Superior temporal gyrus (tissue), 1 donor: ENCODE measurements around the gene GZMM.
"Not testable (repeated sequence)": the region's sequence is repeated elsewhere in the genome, so short reads cannot be mapped to it uniquely, and the experiment has no call there.

Experiments used
- DNase-seq: peaks from one replicate; pipeline ENCODE4 v3.0.0-alpha.2; 2016; ENCODE audit errors: extremely low spot score

Gene GZMM

DNA sequence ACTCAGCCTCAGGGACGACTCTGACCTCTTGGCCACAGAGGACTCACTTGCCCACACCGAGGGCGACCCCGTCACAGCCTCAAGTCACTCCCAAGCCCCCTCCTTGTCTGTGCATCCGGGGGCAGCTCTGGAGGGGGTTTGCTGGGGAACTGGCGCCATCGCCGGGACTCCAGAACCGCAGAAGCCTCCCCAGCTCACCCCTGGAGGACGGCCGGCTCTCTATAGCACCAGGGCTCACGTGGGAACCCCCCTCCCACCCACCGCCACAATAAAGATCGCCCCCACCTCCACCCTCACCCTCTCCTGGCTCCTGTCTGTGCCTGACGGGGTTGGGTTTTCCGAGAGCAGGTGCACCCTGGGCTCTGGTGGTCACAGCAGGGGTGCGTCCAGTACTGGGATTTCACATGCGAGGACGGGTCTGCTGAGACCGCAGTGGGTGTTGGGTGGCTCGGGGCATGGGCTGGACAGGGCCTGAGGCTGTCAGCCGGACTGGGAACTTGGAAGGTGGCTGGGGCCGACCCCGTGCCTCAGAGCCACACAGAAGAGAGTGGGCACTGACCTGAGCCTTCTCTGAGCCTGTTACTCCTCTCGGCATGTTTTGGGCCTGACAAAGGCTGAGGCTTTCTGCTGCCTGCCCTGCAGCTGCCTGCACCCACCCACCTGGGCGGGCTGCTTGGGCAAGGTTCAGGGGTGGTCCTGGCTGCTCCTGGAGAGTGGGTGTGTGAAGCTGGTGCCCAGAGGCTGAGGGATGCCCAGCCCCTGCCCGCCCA, 39.5 kb downstream of the GZMM start:
- no peak for DNase-seq

DNA sequence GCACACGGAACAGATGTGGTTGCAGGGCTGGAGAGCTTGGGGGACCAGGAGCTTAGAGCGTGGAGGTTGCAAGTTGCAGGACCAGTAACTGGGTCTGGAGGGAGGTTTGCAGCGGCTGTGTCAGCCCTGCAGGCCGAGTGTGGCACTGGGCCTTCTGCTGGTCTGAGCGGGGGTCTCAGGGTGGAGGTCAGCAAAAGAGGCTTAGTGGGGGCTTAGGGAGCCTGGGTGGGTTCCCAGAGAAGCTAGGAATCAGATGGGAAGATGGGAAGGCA, 40.1 kb downstream of the GZMM start:
- no peak for DNase-seq

DNA sequence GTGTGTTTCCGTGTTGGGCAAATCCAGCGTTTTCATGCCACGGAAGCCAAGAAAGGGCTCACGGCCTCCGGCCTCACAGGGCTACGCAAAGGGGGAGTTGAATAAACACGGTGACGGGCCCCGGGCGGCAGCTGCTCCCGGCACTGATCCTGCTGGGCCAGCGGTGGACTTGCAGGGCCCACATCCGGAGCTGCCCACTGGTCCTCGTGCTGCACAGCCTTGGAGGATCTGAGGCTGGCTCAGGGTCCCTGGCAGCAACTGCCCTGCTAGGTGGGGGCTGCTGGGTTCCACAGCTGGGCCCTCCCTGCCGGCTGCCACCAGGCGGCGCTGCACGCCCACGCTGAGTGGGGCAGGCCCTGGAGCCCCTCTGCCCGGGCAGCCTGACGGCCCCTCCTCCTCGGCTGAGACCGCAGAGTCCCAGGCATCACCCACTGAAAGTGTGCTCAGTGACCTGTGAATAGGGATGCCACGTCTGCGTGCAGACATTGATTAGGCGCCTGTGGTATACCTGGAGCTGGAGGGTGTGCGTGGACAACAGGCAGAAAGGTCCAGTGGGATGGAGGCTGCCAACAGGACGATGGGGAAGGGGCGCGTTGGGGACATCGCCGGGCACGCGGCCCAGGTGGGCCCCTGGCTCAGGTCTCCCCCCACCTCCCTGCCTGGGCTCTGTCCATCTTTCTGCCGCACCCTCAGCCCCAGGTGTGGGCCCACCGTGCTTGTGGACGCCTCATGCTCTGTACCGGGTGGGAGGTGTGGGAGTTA, 40.6 kb downstream of the GZMM start:
- DNase-seq: peak; percentile 58

DNA sequence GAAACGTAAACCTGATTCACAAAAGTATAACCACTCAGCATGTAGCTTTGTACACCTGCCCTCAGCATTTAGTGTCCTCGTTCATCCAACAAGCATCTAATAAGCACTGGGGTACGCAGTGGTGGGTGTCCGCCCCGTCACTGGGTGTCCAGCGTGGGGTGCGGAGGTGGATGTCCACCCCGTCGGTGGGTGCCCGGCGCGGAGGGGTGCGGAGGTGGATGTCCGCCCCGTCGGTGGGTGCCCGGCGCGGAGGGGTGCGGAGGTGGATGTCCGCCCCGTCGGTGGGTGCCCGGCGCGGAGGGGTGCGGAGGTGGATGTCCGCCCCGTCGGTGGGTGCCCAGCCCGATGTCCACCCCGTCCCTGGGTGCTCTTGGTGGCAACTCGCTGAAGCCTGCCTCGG, 41.3 kb downstream of the GZMM start:
- DNase-seq: not testable (repeated sequence)

DNA sequence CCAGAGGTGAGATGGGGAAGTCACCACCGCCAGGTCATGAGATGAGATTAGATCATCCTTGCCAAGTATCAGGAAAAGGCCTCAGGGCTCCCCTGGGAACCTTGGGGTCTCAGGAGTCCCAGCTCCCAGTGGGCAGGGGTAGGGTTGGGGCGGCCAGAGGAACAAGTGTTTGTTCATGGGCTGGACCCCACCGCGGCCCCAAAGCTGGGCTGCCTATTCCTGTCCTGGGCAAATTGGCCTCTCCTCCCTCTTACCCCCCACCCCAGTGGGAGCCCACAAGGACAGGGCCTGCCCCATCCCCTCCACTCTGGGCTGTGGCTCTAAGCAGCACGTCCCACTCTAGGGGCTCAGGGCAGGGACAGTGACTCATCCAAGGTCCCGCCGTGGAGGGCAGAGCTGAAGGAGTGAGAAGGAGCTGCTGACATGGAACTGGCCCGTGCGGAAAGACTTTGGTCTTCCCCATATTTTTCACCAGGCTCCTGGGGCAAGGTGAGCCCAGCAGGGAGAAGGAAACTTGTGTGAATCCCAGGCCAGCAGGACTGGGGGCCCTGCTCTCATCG, 41.8 kb downstream of the GZMM start:
- no peak for DNase-seq

DNA sequence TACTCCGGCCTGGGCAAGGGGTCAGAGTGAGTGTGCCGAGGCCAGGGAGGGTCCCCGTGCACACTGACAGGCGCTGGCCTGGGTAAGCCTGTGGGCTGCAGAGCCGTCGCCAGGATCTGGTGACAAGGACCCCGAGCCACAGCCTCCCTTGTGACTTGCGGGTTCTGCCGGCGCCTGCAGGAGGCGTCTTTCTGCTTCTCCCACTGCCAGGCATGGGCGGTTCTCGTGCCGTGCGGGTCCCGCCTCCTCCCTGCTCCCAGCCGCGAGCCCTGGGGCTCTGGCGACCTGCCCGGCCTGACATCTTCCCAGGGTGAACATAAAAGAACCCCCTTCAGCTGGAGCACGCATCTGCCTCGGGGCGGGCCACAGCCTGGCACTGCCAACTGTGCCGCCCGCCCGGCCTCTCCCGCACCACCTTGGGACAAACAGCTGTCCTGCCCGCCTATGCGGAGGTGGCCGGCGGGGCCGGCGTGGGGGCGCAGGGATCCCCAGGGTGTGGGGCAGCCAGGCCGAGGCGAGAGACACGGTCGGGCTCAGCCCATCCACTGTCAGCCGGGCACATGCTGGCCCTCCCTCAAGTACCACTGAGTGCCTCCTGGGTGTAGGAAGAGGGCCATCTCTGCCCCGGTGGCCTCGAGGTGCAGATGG, 44.4 kb downstream of the GZMM start:
- peak; percentile 89 for DNase-seq

DNA sequence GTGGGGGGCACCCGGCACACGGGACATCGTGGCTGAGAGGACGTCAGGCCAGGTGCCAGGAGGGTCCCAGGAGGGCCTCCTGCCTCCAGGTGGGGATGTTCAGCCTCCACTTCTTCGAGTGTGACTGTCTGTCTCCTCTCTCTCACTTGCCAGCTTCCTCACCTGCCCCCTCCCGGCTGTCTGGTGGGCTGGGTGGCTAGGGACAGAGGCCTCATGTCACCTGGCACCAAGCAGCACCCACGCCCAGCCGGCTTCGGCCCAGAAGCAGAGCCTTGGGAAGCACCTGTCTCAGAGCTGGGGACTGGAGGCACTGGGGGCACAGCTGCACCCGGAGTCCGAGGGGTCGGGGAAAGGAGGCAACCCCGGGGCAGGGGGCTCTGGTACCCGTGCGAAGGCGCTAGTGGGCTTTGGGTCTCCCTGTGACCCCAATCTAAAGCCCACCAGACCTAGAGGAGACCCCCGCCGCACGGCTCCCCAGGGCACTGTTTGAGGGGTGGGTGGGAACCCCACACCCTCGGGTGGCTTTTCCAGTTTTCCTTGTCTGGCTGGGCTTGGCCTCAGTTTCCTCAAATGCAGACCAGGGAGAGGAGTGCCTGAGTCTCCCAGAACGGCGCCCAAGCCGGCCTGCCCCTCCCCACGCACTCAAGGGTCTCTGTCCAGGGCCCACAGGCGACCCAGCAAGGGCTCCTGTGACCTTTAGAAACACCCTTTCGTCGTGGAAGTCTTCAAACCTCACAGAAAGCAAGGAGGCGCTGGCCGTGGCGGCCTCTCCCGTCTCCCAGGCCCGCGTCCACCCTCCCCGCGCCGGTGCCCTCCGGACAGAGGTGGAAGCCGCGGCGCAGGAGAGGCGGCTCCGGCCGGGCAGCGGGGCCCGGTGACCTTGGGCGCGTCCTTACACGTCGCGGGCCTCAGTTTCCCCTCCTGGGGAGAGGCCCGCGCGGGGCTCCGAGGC, 45.2 kb downstream of the GZMM start:
- DNase-seq: peak; percentile 29

DNA sequence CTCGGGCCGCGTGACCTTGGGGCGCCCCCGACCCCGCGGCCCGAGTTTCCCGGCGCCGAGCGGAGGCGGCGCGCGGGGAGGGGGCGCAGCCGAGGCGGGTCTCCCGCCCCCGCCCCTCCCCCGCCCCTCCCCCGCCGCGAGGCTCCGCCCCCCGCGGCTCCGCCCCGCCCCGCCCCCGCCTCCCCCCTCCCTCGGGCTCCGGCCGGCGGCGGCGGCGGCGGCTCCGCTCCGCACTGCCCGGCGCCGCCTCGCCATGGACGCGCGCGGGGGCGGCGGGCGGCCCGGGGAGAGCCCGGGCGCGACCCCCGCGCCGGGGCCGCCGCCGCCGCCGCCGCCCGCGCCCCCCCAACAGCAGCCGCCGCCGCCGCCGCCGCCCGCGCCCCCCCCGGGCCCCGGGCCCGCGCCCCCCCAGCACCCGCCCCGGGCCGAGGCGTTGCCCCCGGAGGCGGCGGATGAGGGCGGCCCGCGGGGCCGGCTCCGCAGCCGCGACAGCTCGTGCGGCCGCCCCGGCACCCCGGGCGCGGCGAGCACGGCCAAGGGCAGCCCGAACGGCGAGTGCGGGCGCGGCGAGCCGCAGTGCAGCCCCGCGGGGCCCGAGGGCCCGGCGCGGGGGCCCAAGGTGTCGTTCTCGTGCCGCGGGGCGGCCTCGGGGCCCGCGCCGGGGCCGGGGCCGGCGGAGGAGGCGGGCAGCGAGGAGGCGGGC, 46.0 kb downstream of the GZMM start, which contains the start of gene HCN2:
Gene HCN2 (plus strand): TSS at position 189 of the 703 bp plus-strand sequence. CDS start 65 bp downstream, at position 254.
- DNase-seq: no peak

DNA sequence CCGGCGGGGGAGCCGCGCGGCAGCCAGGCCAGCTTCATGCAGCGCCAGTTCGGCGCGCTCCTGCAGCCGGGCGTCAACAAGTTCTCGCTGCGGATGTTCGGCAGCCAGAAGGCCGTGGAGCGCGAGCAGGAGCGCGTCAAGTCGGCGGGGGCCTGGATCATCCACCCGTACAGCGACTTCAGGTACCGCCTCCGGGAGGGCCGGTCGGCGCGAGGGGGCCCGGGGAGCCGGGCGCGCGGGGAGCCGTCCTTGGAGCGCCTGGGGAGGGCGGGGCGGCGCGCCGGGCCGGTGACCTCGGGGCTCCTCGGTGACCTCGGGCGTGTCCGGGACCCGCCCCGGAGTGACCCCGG, 46.5 kb downstream of the GZMM start:
- no peak for DNase-seq

DNA sequence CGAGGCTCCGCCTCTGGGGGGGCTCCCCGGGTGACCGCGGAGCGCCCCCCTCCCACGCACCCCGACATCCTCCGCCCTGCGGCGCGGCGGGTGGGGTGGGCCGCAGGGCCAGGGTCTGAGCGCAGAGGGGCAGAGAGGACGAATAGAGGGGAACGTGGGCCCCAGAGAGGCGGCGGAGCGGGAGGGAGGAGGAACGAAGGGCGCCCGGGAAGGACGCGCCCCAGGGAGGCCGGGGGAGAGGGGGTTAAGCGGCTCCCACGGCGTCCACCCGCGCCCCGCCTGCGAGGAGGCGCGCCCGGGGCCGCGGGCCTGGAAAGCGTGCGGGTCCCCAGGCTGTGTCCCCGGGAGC, 46.9 kb downstream of the GZMM start:
- DNase-seq: no peak

DNA sequence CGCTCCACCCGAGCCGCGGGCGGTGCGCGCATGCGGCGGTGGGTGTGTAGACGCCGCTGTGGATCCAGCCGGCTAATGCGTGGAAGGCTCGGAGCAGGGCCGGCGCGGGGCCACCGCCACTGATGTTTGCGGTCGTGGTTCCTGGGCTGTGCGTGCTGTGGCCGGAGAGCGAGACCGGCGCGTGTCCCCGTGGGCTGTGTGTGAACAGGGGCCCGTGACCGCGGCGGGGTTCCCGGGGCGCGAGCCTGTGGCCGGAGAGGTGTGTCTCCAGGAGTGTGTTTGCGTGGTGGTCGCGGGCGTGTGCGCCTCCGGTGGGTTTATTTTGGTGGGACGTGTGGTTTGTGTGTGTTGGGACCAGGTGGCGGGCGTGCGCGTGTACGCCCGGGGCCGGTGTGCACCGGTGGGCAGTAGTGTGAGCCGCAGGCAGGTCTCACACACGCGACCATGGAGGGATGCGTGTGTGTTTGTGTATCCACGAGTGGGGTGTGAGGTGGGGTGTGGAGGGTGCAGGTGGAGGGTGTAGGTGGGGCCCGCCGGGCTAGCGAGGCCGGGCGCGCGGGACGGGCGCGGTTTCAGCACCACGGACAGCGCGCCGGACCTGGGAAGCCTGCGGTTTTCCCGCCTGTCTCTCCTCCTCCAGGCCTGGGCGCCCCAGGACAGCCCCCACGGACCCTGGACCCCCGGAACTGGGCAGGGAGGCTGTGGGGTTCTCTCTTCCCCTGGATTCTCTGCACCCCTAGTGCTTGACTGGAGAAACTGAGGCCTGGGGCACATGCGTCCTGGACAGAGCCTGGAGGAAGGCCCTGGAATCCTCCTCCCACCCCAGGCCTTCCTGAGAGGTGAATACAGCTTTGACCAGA, 47.5 kb downstream of the GZMM start:
- no peak for DNase-seq

DNA sequence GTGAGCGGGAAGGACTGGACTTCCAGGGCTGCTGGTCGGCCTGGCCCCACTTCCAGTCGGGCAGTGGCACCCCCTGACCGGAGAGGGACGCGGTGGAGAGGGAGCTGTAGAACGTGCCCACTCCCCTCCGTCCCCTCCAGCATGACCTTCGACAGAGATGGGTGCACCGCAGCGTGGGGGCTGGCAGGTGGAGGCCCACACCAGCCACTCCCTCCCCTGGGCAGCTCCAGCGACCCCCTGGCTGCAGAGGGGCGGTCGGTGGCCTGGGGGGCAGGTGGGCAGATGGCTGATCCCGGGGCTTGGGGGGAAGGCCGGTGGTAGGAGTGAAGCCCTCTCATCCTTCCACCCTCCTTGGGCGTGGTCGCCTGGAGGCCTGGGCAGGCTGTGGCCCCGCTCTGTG, 48.2 kb downstream of the GZMM start:
- DNase-seq: no peak

DNA sequence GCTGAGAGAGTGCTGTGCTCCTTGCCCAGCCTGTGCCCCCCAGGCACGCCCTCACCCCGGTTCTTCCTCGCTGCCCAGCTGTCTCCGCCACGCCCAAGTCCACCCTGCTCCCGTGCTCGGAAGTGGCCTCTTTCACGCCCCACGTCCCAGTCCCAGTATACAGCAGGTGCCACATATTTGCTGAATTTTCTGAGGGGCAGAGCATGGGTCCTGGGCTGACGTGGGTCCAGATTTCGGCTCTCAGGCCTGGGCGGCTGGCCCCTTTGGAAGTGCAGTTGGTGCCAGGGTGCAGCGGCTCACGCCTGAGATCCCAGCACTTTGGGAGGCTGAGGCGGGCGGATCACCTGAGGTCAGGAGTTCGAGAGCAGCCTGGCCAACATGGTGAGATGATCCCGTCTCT, 49.2 kb downstream of the GZMM start:
- DNase-seq: no peak

DNA sequence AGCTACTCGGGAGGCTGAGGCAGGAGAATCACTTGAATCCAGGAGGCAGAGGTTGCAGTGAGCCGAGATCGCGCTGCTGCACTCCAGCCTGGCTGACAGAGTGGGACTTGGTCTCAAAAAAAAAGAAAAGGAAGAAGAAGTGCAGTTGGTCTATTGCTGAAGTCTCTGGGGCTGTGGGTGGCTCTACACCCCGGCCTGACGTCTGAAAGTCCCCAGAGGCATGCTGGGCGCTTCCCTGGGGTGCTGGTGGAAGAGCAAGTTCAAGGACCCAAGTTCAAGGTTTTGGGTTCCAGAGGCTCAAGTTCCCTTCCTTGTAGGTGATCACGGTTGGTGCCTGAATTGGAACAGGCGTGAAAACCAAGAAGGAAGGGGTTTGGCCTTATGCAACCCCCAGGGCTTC, 49.7 kb downstream of the GZMM start:
- no peak for DNase-seq

DNA sequence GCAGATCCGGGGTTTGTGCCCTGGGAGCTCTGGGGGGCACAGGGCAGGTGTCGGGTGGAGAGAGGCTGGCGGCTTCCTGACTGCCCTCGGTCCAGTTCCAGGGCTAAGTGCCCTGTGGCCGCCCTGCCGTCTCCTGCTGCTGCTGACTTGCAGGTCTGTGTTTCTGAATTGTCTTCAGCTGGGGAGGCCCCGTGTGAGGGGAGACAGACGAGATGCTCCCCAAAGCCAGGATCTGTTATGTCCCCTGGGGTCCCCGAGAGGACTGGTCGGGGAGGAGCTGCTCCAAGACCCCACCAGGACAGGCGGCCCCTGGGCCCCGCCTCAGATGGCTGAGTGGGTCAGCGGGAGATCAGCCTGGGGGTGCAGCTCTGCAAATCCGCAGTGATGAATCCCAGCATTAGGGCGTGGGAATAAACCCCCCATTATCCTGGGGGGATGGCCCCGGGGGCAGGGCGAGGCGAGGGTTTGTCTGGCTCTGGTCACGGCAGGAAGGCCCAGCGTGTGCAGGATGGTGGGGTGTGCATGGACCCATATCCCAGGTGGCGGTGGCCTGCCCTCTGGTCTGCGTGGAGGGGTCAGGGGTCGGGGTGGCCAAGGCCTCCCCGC, 50.5 kb downstream of the GZMM start:
- DNase-seq: no peak

DNA sequence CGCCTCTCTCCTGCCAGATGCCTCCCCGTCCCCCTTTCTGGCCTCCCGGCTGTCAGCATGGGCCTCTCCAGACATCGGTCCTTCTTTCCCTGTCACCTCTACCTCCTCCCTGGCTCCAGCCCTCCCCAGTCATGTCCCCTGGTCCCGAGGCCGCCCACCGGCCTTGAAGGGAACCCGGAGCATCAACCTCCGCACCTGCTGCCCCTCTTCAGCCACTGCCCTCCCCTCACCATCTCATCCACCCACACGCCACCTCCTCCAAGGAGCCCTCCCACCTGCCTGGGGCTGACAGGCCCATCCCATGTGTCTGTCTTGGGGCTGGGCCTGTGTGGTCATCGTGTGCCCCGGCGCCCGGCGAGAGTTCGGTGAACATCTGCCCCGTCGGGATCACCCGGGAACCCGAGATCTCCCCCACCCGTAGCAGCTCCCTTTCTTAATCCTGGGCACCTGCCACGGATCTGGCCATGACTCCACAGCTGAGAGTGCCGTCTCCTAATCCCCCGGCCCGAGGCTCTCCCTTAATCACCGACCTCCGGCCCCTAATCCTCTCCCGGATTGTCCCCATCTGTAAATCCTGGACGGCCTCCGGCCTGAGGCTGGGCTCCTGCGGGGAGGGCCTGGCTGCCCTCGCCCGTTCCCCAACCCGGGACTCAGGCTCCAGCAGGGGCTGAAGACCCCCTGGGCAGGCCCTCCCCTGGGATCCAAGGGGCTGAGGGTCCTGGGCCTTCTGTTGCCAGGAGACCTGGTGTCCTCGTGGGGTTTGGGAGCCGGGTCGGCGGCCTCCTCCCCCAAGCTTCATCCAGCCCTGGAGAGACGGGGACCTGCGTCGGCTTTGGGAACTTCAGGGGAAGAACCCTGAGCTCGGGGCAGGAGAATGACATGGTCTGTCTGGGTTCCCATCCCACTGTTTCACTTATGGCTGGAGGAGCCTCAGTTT, 51.7 kb downstream of the GZMM start:
- no peak for DNase-seq

DNA sequence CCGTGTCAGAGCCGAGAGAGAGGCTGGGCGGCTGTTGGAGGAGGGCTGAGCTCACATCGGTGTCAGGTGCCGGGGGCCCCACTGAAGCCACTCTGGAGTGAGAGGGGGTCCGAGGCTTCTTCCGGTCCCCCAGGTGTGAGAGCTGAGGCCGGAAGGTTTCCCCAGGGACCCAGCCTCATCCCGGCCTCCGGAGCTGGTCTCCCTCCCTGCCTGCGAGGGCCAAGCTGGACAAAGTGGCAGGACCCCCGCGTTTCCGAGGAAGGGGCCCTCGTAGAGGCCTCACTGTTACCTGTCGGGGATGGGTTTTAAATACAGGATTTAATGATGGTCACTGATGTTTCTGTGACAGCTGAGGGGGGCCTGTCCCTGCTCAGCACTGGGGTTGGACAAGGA, 52.4 kb downstream of the GZMM start:
- no peak for DNase-seq
